ENCODE measurements around the gene WDR76.

- no peak for TF ChIP-seq CTCF (IDR thresholded peaks at IDR 0.05; ENCODE audit: borderline replicate concordance, extremely low read depth, low read length, poor library complexity, severe bottlenecking)
- TF ChIP-seq EZH2 (IDR thresholded peaks at IDR 0.05; ENCODE audit: borderline replicate concordance, low read depth, low read length, severe bottlenecking): no peak
Observed at GRCh38 chr15:43868406-43868805, 41.6 kb downstream of the WDR76 start.

Measured in DND-41 (cell line).